Fibroblast of lung (primary cell): Measurements from ENCODE around the gene MBOAT7. TPM values are rescaled to one million over a fixed set of nuclear protein-coding genes. Genes with fewer than 3 reads are reported as not detected.
"Not testable (repeated sequence)": the region's sequence is repeated elsewhere in the genome, so short reads cannot be mapped to it uniquely, and the experiment has no call there.

ENCODE experiments used
- DNase-seq, 2 donors: peaks; one replicate each; pipeline versions ENCODE4 v3.0.0 to v3.0.0-alpha.2; 2010; ENCODE audit warnings: low read depth in 2 of 2
- H2AFZ ChIP-seq: 2 replicates; pipeline ENCODE4 v1.5.1; 2012; ENCODE audit warnings: low read length, control low read depth, inconsistent platforms
- H3K27ac ChIP-seq: 2 replicates; pipeline ENCODE4 v1.5.1; 2011; ENCODE audit warnings: low read length, control low read depth; ENCODE audit not compliant: insufficient read depth
- H3K27me3 ChIP-seq: 2 replicates; pipeline ENCODE4 v1.5.1; 2011; ENCODE audit warnings: mild to moderate bottlenecking, low read length; ENCODE audit not compliant: control insufficient read depth, insufficient read depth
- H3K36me3 ChIP-seq: 2 replicates; pipeline ENCODE4 v1.5.1; 2011; ENCODE audit warnings: low read length; ENCODE audit not compliant: control insufficient read depth, insufficient read depth
- H3K4me1 ChIP-seq: 2 replicates; pipeline ENCODE4 v1.5.1; 2011; ENCODE audit warnings: low read length; ENCODE audit not compliant: control insufficient read depth, insufficient read depth; ENCODE audit errors: extremely low read depth
- H3K4me2 ChIP-seq: 2 replicates; pipeline ENCODE4 v1.5.1; 2011; ENCODE audit warnings: low read length, control low read depth; ENCODE audit not compliant: insufficient read depth; ENCODE audit errors: extremely low read depth
- H3K4me3 ChIP-seq, 4 experiments: fragments of 200-600 bp in 1 of 4; sonication (generic) in 1 of 4; replicated peaks in 1 of 4; 2 replicates each; pipeline ENCODE4 v1.5.1; 2011 to 2016; ENCODE audit warnings: low read length in 4 of 4, low read depth in 3 of 4, mild to moderate bottlenecking in 3 of 4, control low read depth in 2 of 4, inconsistent platforms in 1 of 4, mixed read lengths in 1 of 4; ENCODE audit not compliant: insufficient read depth in 1 of 4; ENCODE audit errors: control extremely low read depth in 1 of 4
- H3K79me2 ChIP-seq: 2 replicates; pipeline ENCODE4 v1.5.1; 2012; ENCODE audit warnings: mild to moderate bottlenecking, low read length, inconsistent platforms; ENCODE audit not compliant: control insufficient read depth, insufficient read depth
- H3K9ac ChIP-seq: 2 replicates; pipeline ENCODE4 v1.5.1; 2011; ENCODE audit warnings: mild to moderate bottlenecking, low read length, control low read depth; ENCODE audit not compliant: insufficient read depth
- H3K9me3 ChIP-seq: 2 replicates; pipeline ENCODE4 v1.5.1; 2012; ENCODE audit warnings: low read depth, low read length; ENCODE audit not compliant: control insufficient read depth, insufficient read depth
- H4K20me1 ChIP-seq: 2 replicates; pipeline ENCODE4 v1.5.1; 2011; ENCODE audit warnings: low read length; ENCODE audit not compliant: control insufficient read depth, insufficient read depth; ENCODE audit errors: extremely low read depth
- polyA plus RNA-seq, 2 donors: library from polyadenylated mRNA; depleted of rRNA in 1 of 2; stranded (reverse) in 1 of 2; unstranded in 1 of 2; fragments of >200 nt; gene quantifications; 2 replicates each; pipeline ENCODE4 v1.2.1, GENCODE V29; 2011 to 2012; ENCODE audit warnings: missing spikeins in 1 of 2
- total RNA-seq: library from RNA; depleted of rRNA; stranded (reverse); fragments of >200 nt; gene quantifications from 2 replicates; pipeline ENCODE4 v1.2.1, GENCODE V29; 2014

The MBOAT7 gene
- total and polyA plus RNA-seq, 2 donors (not counting 1 experiment from before 2014, with no cell fraction given), result 28.6 to 41.1 TPM

DNA sequence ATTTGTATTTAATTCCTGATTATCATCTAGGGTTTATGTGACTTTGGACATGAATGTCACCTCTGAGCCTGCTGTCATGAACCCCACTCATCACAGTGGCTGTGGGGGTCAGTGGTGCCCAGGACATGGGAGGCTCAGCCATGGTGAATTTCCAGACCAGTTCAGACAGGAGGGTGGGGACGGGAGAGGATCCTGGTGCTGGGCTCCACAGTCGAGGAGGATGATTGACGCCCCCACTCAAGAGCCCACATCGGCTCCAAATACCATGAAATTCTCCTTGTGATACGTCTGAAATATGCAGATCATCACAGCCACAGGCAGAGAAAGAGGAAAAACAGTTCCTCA lies 34.5 kb upstream of the MBOAT7 start:
- not testable (repeated sequence) for H3K9ac ChIP-seq, H3K4me2 ChIP-seq, H2AFZ ChIP-seq, DNase-seq, H3K27me3 ChIP-seq, H3K9me3 ChIP-seq, H4K20me1 ChIP-seq, H3K4me3 ChIP-seq, H3K27ac ChIP-seq, H3K79me2 ChIP-seq, H3K4me1 ChIP-seq, H3K36me3 ChIP-seq

GRCh38 chr19:54223277-54223936 lies 34.0 kb upstream of the MBOAT7 start:
- H3K4me2 ChIP-seq, H4K20me1 ChIP-seq, H3K79me2 ChIP-seq, H3K4me3 ChIP-seq, H3K4me1 ChIP-seq, H3K9me3 ChIP-seq, H3K36me3 ChIP-seq, H3K9ac ChIP-seq, DNase-seq, H3K27ac ChIP-seq, H3K27me3 ChIP-seq, H2AFZ ChIP-seq: not testable (repeated sequence)

- not testable (repeated sequence) for H3K9me3 ChIP-seq, H3K36me3 ChIP-seq, H3K4me3 ChIP-seq, H2AFZ ChIP-seq, H3K4me2 ChIP-seq, H3K27me3 ChIP-seq, H3K4me1 ChIP-seq, H3K9ac ChIP-seq, H4K20me1 ChIP-seq, DNase-seq, H3K79me2 ChIP-seq, H3K27ac ChIP-seq
These were observed 33.3 kb upstream of the MBOAT7 start, which contains the start of gene LILRB3 for GRCh38 chr19:54222474-54223276. Gene LILRB3, minus strand, starts transcription at chr19:54223007. Its CDS starts 31 bp downstream, at chr19:54222976.

GRCh38 chr19:54221947-54222346 lies 32.6 kb upstream of the MBOAT7 start:
- not testable (repeated sequence) for H3K79me2 ChIP-seq, H3K4me2 ChIP-seq, H3K9me3 ChIP-seq, DNase-seq, H4K20me1 ChIP-seq, H3K36me3 ChIP-seq, H3K4me1 ChIP-seq, H3K27ac ChIP-seq, H3K4me3 ChIP-seq, H3K9ac ChIP-seq, H3K27me3 ChIP-seq, H2AFZ ChIP-seq

DNA sequence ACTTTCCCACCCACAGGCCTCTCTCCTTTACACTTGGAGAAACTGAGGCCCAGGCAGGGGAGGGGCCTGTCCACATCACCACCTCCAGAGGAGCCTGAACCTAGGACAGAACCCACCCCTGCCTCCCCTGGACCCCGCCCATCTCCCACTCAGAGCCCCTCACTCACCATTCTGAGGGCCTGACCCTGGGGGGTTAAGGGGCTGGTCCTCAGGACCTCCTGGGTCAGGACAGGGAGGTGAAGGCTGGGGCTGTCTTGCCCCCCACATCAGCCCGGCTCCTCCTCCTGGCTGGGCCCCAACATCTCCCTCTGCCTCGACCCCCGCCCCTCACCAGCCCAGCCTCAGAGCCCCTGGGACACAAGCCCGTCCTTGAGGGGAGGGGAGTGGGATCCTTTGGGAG lies 30.3 kb upstream of the MBOAT7 start:
- not testable (repeated sequence) for H3K4me1 ChIP-seq, H4K20me1 ChIP-seq, DNase-seq, H3K27ac ChIP-seq, H3K9me3 ChIP-seq, H3K27me3 ChIP-seq, H3K4me2 ChIP-seq, H2AFZ ChIP-seq, H3K9ac ChIP-seq, H3K4me3 ChIP-seq, H3K79me2 ChIP-seq, H3K36me3 ChIP-seq
